ENCODE measurements around the gene CIRBP. TPM values are rescaled to one million over a fixed set of nuclear protein-coding genes. Genes with fewer than 3 reads are reported as not detected.
"Not testable (repeated sequence)": the region's sequence is repeated elsewhere in the genome, so short reads cannot be mapped to it uniquely, and the experiment has no call there.

The CIRBP gene
- total RNA-seq, 3 donors from 2014 or later (not counting 1 experiment from before 2014, with no cell fraction given), result 410 to 454 (median 440) TPM

DNA sequence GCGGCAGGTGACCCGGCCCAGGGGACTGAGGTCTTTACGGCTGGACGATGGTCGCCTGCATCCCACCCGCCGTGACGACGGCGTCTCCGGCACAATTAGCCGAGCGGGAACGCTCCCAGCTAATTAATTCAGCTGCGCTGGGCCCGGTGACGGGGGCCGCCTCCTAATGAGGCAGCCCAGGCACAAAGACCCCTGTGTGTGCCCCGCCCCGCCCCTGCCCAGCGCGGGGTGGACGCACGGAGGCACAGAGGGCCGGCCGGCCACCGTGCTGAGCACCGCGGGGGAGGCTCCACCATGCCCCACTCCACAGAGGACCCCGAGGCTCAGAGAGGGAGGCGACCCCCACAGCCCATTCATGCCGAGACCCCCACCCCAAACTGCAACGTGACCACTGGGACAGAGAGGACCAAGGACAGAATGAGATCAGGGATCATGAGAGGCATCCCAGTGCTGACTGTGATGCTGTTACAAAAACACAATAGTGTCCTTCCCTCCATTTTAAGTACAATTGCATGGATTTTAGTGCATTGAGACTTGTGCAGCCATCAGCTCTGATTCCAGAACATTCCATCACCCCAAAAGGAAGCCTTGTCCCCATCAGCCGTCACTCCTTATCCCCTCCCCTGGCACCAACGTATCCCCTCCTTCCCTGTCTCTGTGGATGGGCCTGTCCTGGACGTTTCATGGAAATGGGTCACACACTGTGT is 33.6 kb downstream of the CIRBP start:
- H3K9me3 ChIP-seq (ENCODE audit: control insufficient read depth, insufficient read depth, low read length), result no peaks in the 10 kb centered on the region
- no peaks in the 10 kb centered on the region for H3K36me3 Mint-ChIP-seq
- no peaks in the 10 kb centered on the region for H3K27me3 Mint-ChIP-seq (ENCODE audit: low read depth in 2 of 2)
- no peaks in the 10 kb centered on the region for H3K27me3 ChIP-seq (ENCODE audit: control insufficient read depth, insufficient read depth, low read length)
- DNase-seq, result no peak
- no peak overlapping the region for H3K27ac ChIP-seq (ENCODE audit: low read length)
- no peak overlapping the region for H3K4me3 Mint-ChIP-seq
- H3K27ac Mint-ChIP-seq, result no peak overlapping the region
- no peaks in the 10 kb centered on the region for H3K9me3 Mint-ChIP-seq
- no peaks in the 10 kb centered on the region for H3K4me1 ChIP-seq (ENCODE audit: control insufficient read depth, insufficient read depth, low read length)
- WGBS (ENCODE audit: insufficient coverage), result 85% methylated on average over 36 of the region's 36 CpGs
- H3K36me3 ChIP-seq (ENCODE audit: control insufficient read depth, insufficient read depth, low read length), result no peaks in the 10 kb centered on the region
- ATAC-seq, result no peak
- no peaks in the 10 kb centered on the region for H3K4me1 Mint-ChIP-seq
- no peak overlapping the region for H3K4me3 ChIP-seq (ENCODE audit: low read length)
- TF ChIP-seq, protein P1, sequence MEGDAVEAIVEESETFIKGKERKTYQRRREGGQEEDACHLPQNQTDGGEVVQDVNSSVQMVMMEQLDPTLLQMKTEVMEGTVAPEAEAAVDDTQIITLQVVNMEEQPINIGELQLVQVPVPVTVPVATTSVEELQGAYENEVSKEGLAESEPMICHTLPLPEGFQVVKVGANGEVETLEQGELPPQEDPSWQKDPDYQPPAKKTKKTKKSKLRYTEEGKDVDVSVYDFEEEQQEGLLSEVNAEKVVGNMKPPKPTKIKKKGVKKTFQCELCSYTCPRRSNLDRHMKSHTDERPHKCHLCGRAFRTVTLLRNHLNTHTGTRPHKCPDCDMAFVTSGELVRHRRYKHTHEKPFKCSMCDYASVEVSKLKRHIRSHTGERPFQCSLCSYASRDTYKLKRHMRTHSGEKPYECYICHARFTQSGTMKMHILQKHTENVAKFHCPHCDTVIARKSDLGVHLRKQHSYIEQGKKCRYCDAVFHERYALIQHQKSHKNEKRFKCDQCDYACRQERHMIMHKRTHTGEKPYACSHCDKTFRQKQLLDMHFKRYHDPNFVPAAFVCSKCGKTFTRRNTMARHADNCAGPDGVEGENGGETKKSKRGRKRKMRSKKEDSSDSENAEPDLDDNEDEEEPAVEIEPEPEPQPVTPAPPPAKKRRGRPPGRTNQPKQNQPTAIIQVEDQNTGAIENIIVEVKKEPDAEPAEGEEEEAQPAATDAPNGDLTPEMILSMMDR (IDR thresholded peaks at IDR 0.05), result no peak
- intact Hi-C loops (cut with micrococcal nuclease), result no loop called here

GRCh38 chr19:1304197-1304924 is 35.2 kb downstream of the CIRBP start:
- ATAC-seq, result no peak
- Mint-ChIP-seq H3K9me3 (no peaks in the 10 kb centered on the region), H3K4me3 (no peak overlapping the region), H3K4me1 (no peaks in the 10 kb centered on the region), H3K27me3 (ENCODE audit: low read depth in 2 of 2) (no peaks in the 10 kb centered on the region), H3K27ac (no peak overlapping the region), H3K36me3 (no peaks in the 10 kb centered on the region)
- H3K4me3 ChIP-seq (ENCODE audit: low read length), result no peak overlapping the region
- H3K27ac ChIP-seq (ENCODE audit: low read length), result no peak overlapping the region
- 95% methylated on average over 28 of the region's 28 CpGs for WGBS (ENCODE audit: insufficient coverage)
- TF ChIP-seq, protein P1 (IDR thresholded peaks at IDR 0.05), result no peak
- H3K36me3 ChIP-seq (ENCODE audit: control insufficient read depth, insufficient read depth, low read length), result no peaks in the 10 kb centered on the region
- no peaks in the 10 kb centered on the region for H3K27me3 ChIP-seq (ENCODE audit: control insufficient read depth, insufficient read depth, low read length)
- no peaks in the 10 kb centered on the region for H3K4me1 ChIP-seq (ENCODE audit: control insufficient read depth, insufficient read depth, low read length)
- no peak for DNase-seq
- intact Hi-C loops (cut with micrococcal nuclease), result no loop called here
- H3K9me3 ChIP-seq (ENCODE audit: control insufficient read depth, insufficient read depth, low read length), result no peaks in the 10 kb centered on the region

DNA sequence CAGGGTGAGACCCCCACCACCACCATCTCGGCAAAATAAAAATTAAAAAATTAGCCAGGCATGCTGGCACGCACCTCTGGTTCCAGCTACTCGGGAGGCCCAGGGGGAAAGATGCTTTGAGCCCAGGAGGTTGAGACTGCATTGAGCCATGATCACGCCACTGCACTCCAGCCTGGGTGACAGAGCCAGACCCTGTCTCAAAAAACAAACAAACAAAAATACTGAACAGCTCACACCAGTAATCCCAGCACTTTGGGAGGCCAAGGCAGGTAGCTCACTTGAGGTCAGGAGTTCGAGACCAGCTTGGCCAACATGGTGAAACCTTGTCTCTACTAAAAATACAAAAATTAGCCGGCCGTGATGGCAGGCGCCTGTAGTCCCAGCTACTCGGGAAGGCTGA is 36.2 kb downstream of the CIRBP start:
- H3K9me3 Mint-ChIP-seq; intact Hi-C loops (cut with micrococcal nuclease); H3K9me3 ChIP-seq (ENCODE audit: control insufficient read depth, insufficient read depth, low read length); ATAC-seq; H3K4me3 Mint-ChIP-seq; H3K27ac ChIP-seq (ENCODE audit: low read length); H3K27me3 Mint-ChIP-seq (ENCODE audit: low read depth in 2 of 2); H3K27ac Mint-ChIP-seq; H3K36me3 ChIP-seq (ENCODE audit: control insufficient read depth, insufficient read depth, low read length); H3K36me3 Mint-ChIP-seq; DNase-seq; H3K4me1 Mint-ChIP-seq; H3K27me3 ChIP-seq (ENCODE audit: control insufficient read depth, insufficient read depth, low read length); H3K4me3 ChIP-seq (ENCODE audit: low read length); H3K4me1 ChIP-seq (ENCODE audit: control insufficient read depth, insufficient read depth, low read length): not testable (repeated sequence)
- 83% methylated on average over 9 of the region's 9 CpGs for WGBS (ENCODE audit: insufficient coverage)

DNA sequence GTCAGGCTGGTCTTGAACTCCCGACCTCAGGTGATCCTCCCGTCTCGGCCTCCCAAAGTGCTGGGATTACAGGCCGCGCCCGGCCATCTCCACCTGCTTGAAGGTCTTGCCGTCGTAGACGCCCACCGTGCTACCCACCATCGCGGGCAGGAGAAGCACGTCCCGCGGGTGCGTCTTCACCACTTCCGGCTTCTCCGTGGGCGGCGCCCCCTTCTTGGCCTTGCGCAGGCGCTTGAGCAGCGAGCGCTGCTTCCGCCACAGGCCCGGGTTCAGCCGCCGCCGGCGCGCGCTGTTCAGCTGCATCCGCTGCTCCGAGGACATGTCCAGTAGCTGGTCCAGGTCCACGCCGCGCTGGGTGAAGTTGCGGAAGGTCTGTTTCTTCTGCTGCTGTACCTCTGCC is 38.2 kb downstream of the CIRBP start:
- H3K27ac ChIP-seq (ENCODE audit: low read length), result no peak overlapping the region
- no peaks in the 10 kb centered on the region for H3K9me3 ChIP-seq (ENCODE audit: control insufficient read depth, insufficient read depth, low read length)
- Mint-ChIP-seq H3K4me3 (no peak overlapping the region), H3K36me3 (no peaks in the 10 kb centered on the region), H3K27ac (no peak overlapping the region), H3K4me1 (no peaks in the 10 kb centered on the region), H3K27me3 (ENCODE audit: low read depth in 2 of 2) (no peaks in the 10 kb centered on the region), H3K9me3 (no peaks in the 10 kb centered on the region)
- DNase-seq (no peak), ATAC-seq (no peak)
- no peak overlapping the region for H3K4me3 ChIP-seq (ENCODE audit: low read length)
- no peaks in the 10 kb centered on the region for H3K36me3 ChIP-seq (ENCODE audit: control insufficient read depth, insufficient read depth, low read length)
- intact Hi-C loops (cut with micrococcal nuclease), result no loop called here
- no peaks in the 10 kb centered on the region for H3K4me1 ChIP-seq (ENCODE audit: control insufficient read depth, insufficient read depth, low read length)
- TF ChIP-seq, protein P1 (IDR thresholded peaks at IDR 0.05), result no peak
- 92% methylated on average over 38 of the region's 38 CpGs for WGBS (ENCODE audit: insufficient coverage)
- no peaks in the 10 kb centered on the region for H3K27me3 ChIP-seq (ENCODE audit: control insufficient read depth, insufficient read depth, low read length)
